HFF-Myc (cell line): Measurements from ENCODE around the gene KIRREL3.

Source experiments
- DNase-seq: peaks from one replicate; pipeline ENCODE4 v3.0.0-alpha.2; 2011; ENCODE audit warnings: low read depth; ENCODE audit errors: extremely low read depth
- H3K4me3 ChIP-seq: replicated peaks from 2 replicates; pipeline ENCODE4 v1.5.1; 2011; ENCODE audit warnings: low read depth, mild to moderate bottlenecking, control low read depth, low read length
- CTCF ChIP-seq: IDR thresholded peaks from 2 replicates; pipeline ENCODE4 v1.5.1; 2012; ENCODE audit warnings: mild to moderate bottlenecking, low read depth, low read length, control low read depth; ENCODE audit errors: missing control alignments

The KIRREL3 gene

GRCh38 chr11:126722956-126723664 lies 277.5 kb downstream of the KIRREL3 start:
- TF ChIP-seq CTCF = no peak
- no peak for DNase-seq

GRCh38 chr11:126722006-126722736 lies 278.4 kb downstream of the KIRREL3 start:
- no peak for TF ChIP-seq CTCF
- DNase-seq = no peak
- no peak overlapping the region for H3K4me3 ChIP-seq

More at GRCh38 chr11:126722956-126723664, 277.5 kb downstream of the KIRREL3 start:
- no peak overlapping the region for H3K4me3 ChIP-seq

GRCh38 chr11:126720539-126721235 lies 279.9 kb downstream of the KIRREL3 start:
- H3K4me3 ChIP-seq = no peak overlapping the region
- no peak for DNase-seq
- no peak for TF ChIP-seq CTCF

GRCh38 chr11:126719740-126720139 lies 280.8 kb downstream of the KIRREL3 start:
- no peak for TF ChIP-seq CTCF
- H3K4me3 ChIP-seq = no peak overlapping the region
- DNase-seq = no peak

DNA sequence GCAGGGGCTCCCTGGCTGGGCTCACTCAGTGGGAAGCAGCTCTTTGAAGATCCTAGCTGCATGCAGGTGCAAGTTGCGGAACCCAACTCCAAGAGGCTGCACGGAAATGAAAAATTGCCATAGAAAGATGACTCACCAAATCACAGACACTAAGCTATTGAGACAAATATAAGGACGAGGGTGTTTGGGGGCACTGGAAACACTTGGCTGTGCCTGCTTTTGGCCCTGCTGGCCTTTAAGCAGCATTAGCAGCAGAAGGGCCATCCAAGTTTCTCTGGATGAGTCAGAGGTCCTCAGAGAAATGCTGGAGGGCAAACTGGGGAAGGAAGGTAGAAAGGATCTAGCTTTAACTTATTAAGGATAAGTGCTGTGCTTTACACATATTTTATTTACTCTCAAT lies 282.3 kb downstream of the KIRREL3 start:
- DNase-seq = no peak
- no peak overlapping the region for H3K4me3 ChIP-seq
- TF ChIP-seq CTCF = no peak

GRCh38 chr11:126716456-126717083 lies 284.0 kb downstream of the KIRREL3 start:
- H3K4me3 ChIP-seq = no peak overlapping the region
- DNase-seq = peak; percentile 16
- peak; percentile 80 for TF ChIP-seq CTCF
